Stimulated activated CD8-positive, alpha-beta memory T cell treated with anti-CD3 and anti-CD28 coated beads, Interleukin-15, amount 100 ng/mL, for 1 hour (primary cell): ENCODE data around the gene BIVM.

Experiments used
- DNase-seq: peaks from one replicate; pipeline ENCODE4 v3.0.0-alpha.2; 2020; ENCODE audit warnings: low read depth

BIVM gene

GRCh38 chr13:102881819-102882686 is 83.1 kb downstream of the BIVM start:
- DNase-seq: no peak
